Measurements from ENCODE around the gene FHIT. TPM values are rescaled to one million over a fixed set of nuclear protein-coding genes. Genes with fewer than 3 reads are reported as not detected.

The FHIT gene
- total and polyA plus RNA-seq, 2 donors from 2014 or later: 20.2 to 61.2 TPM

GRCh38 chr3:61184956-61185355 lies 66.3 kb downstream of the FHIT start:
- DNase-seq (no peak), FAIRE-seq (no peak)
- no peak overlapping the region for H3K4me3 ChIP-seq (ENCODE audit: low read length in 3 of 3)
- H3K27ac ChIP-seq (ENCODE audit: low read depth in 2 of 2, low read length in 2 of 2): no peak overlapping the region
- H3K9ac ChIP-seq (ENCODE audit: low read length in 3 of 3): no peak overlapping the region
- H3K4me1 ChIP-seq (ENCODE audit: control insufficient read depth in 2 of 3, insufficient read depth in 2 of 3, low read depth in 1 of 3, low read length in 3 of 3): peaks cover 0 to 3% (median 3%) of the 10 kb centered on the region in 3 donors
- H3K36me3 ChIP-seq (ENCODE audit: control insufficient read depth in 2 of 3, insufficient read depth in 3 of 3, low read length in 3 of 3): no peaks in the 10 kb centered on the region
- intact Hi-C loops (cut with DNase I): no loop called here
- no peaks in the 10 kb centered on the region for H3K9me3 ChIP-seq (ENCODE audit: control insufficient read depth in 2 of 3, insufficient read depth in 1 of 3, low read length in 3 of 3)
- no peaks in the 10 kb centered on the region for H3K27me3 ChIP-seq (ENCODE audit: control insufficient read depth, insufficient read depth, low read length)
- TF ChIP-seq CTCF (IDR thresholded peaks at IDR 0.05; ENCODE audit: borderline replicate concordance, extremely low read depth, insufficient read depth): no peak

GRCh38 chr3:61182662-61183061 lies 68.6 kb downstream of the FHIT start:
- H3K9me3 ChIP-seq (ENCODE audit: control insufficient read depth in 2 of 3, insufficient read depth in 1 of 3, low read length in 3 of 3): no peaks in the 10 kb centered on the region
- H3K4me1 ChIP-seq (ENCODE audit: control insufficient read depth in 2 of 3, insufficient read depth in 2 of 3, low read depth in 1 of 3, low read length in 3 of 3): peaks cover 0 to 3% (median 3%) of the 10 kb centered on the region in 3 donors
- no peak overlapping the region for H3K4me3 ChIP-seq (ENCODE audit: low read length in 3 of 3)
- intact Hi-C loops (cut with DNase I): no loop called here
- no peaks in the 10 kb centered on the region for H3K27me3 ChIP-seq (ENCODE audit: control insufficient read depth, insufficient read depth, low read length)
- H3K9ac ChIP-seq (ENCODE audit: low read length in 3 of 3): no peak overlapping the region
- DNase-seq (no peak), FAIRE-seq (no peak)
- TF ChIP-seq CTCF (IDR thresholded peaks at IDR 0.05; ENCODE audit: borderline replicate concordance, extremely low read depth, insufficient read depth): no peak
- H3K27ac ChIP-seq (ENCODE audit: low read depth in 2 of 2, low read length in 2 of 2): no peak overlapping the region
- H3K36me3 ChIP-seq (ENCODE audit: control insufficient read depth in 2 of 3, insufficient read depth in 3 of 3, low read length in 3 of 3): no peaks in the 10 kb centered on the region

GRCh38 chr3:61181874-61182273 lies 69.4 kb downstream of the FHIT start:
- DNase-seq: peak in 2 of 5 donors; percentile 55 to 60
- Histone ChIP-seq H3K27me3 (ENCODE audit: control insufficient read depth, insufficient read depth, low read length) (no peaks in the 10 kb centered on the region), H3K36me3 (ENCODE audit: control insufficient read depth in 2 of 3, insufficient read depth in 3 of 3, low read length in 3 of 3) (no peaks in the 10 kb centered on the region), H3K4me3 (ENCODE audit: low read length in 3 of 3) (no peak overlapping the region), H3K9ac (ENCODE audit: low read length in 3 of 3) (no peak overlapping the region), H3K4me1 (ENCODE audit: control insufficient read depth in 2 of 3, insufficient read depth in 2 of 3, low read depth in 1 of 3, low read length in 3 of 3) (peaks cover 0 to 3% (median 3%) of the 10 kb centered on the region in 3 donors), H3K9me3 (ENCODE audit: control insufficient read depth in 2 of 3, insufficient read depth in 1 of 3, low read length in 3 of 3) (no peaks in the 10 kb centered on the region), H3K27ac (ENCODE audit: low read depth in 2 of 2, low read length in 2 of 2) (no peak overlapping the region)
- FAIRE-seq: peak; percentile 32
- TF ChIP-seq CTCF (IDR thresholded peaks at IDR 0.05; ENCODE audit: borderline replicate concordance, extremely low read depth, insufficient read depth): no peak
- intact Hi-C loops (cut with DNase I): no loop called here

GRCh38 chr3:61180206-61180605 lies 71.0 kb downstream of the FHIT start:
- DNase-seq: no peak
- H3K36me3 ChIP-seq (ENCODE audit: control insufficient read depth in 2 of 3, insufficient read depth in 3 of 3, low read length in 3 of 3): no peaks in the 10 kb centered on the region
- intact Hi-C loops (cut with DNase I): no loop called here
- TF ChIP-seq CTCF (IDR thresholded peaks at IDR 0.05; ENCODE audit: borderline replicate concordance, extremely low read depth, insufficient read depth): no peak
- no peak overlapping the region for H3K9ac ChIP-seq (ENCODE audit: low read length in 3 of 3)
- FAIRE-seq: no peak
- H3K9me3 ChIP-seq (ENCODE audit: control insufficient read depth in 2 of 3, insufficient read depth in 1 of 3, low read length in 3 of 3): no peaks in the 10 kb centered on the region
- H3K4me3 ChIP-seq (ENCODE audit: low read length in 3 of 3): no peak overlapping the region
- H3K27me3 ChIP-seq (ENCODE audit: control insufficient read depth, insufficient read depth, low read length): no peaks in the 10 kb centered on the region
- H3K27ac ChIP-seq (ENCODE audit: low read depth in 2 of 2, low read length in 2 of 2): no peak overlapping the region
- H3K4me1 ChIP-seq (ENCODE audit: control insufficient read depth in 2 of 3, insufficient read depth in 2 of 3, low read depth in 1 of 3, low read length in 3 of 3): peaks cover 0 to 3% (median 0%) of the 10 kb centered on the region in 3 donors

Measured in kidney (tissue), 14 donors.